GM23338 (cell line): ENCODE results near the gene CACNA2D4.

Source experiments
- POLR2AphosphoS5 ChIP-seq: IDR thresholded peaks from 2 replicates; pipeline ENCODE4 v1.6.1; 2016; ENCODE audit warnings: antibody characterized with exemption, low read depth
- TF ChIP-seq, protein P1 (sequence below), 2 experiments: fragments of 200-600 bp in 1 of 2; sonication (generic) in 1 of 2; conservative IDR thresholded peaks; 2 replicates each; pipeline versions ENCODE4 v1.5.1 to v1.6.1; 2016 to 2017; ENCODE audit warnings: antibody characterized with exemption in 2 of 2, low read depth in 2 of 2, mild to moderate bottlenecking in 2 of 2, moderate library complexity in 1 of 2

DNA sequence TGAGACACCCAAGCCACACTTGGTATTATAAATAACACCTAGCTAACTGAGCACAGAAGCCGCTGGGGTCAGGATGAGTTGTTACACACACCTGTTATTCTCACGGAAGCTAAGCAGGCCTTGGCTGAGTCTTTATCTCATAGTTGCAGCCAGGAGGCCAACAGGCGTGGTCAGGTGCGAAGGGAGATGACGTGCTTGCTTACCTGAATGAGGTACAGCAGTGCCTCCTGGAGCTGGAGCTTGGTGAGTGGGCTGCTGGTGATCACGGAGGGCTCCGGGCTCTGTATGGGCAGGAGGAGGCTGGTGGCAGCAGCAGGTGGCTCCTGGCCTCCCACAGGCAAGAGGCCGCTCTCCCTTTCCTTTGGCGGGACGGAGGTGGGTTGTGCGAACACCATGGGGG is 30.4 kb upstream of the CACNA2D4 start:
- no peak for TF ChIP-seq POLR2AphosphoS5
- TF ChIP-seq, protein P1, sequence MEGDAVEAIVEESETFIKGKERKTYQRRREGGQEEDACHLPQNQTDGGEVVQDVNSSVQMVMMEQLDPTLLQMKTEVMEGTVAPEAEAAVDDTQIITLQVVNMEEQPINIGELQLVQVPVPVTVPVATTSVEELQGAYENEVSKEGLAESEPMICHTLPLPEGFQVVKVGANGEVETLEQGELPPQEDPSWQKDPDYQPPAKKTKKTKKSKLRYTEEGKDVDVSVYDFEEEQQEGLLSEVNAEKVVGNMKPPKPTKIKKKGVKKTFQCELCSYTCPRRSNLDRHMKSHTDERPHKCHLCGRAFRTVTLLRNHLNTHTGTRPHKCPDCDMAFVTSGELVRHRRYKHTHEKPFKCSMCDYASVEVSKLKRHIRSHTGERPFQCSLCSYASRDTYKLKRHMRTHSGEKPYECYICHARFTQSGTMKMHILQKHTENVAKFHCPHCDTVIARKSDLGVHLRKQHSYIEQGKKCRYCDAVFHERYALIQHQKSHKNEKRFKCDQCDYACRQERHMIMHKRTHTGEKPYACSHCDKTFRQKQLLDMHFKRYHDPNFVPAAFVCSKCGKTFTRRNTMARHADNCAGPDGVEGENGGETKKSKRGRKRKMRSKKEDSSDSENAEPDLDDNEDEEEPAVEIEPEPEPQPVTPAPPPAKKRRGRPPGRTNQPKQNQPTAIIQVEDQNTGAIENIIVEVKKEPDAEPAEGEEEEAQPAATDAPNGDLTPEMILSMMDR (conservative IDR thresholded peaks at IDR 0.05; ENCODE audit: low read depth in 2 of 2) = no peak
